Ovary (tissue), 3 donors: ENCODE measurements around the gene KRTAP1-4.

Experiments used
- CTCF ChIP-seq, 3 donors: fragments of 450-650 bp in 2 of 3; fragments of 200-600 bp in 1 of 3; IDR thresholded peaks; one replicate each; pipeline versions ENCODE4 v1.5.1 to v1.8.0; 2016 to 2022; ENCODE audit warnings: antibody characterized with exemption in 3 of 3, mild to moderate bottlenecking in 1 of 3
- EP300 ChIP-seq: sonication (generic); formaldehyde crosslinking; IDR thresholded peaks from one replicate; pipeline ENCODE4 v1.6.1; 2017; ENCODE audit warnings: antibody characterized with exemption
- donor health status: DM: no; HTN: no; CAD: no.

GRCh38 chr17:41073676-41074075 is 43.7 kb upstream of the KRTAP1-4 start:
- TF ChIP-seq EP300 (no peak), CTCF (IDR thresholded peaks at IDR 0.05) (no peak)
